Keratinocyte (primary cell): ENCODE results near the gene NTNG2.

ENCODE experiments used
- EZH2 ChIP-seq: IDR thresholded peaks from one replicate; pipeline ENCODE4 v1.6.1; 2012; ENCODE audit warnings: inconsistent platforms, mild to moderate bottlenecking, low read length, moderate library complexity
- TF ChIP-seq, protein P1 (sequence below), 3 experiments: IDR thresholded peaks in 1 of 3; conservative IDR thresholded peaks in 1 of 3; optimal IDR thresholded peaks in 1 of 3; 2 replicates in 2 of 3; 3 replicates in 1 of 3; pipeline versions ENCODE3 to v1.5.1; 2011; ENCODE audit warnings: low read length in 3 of 3, mild to moderate bottlenecking in 3 of 3, moderate library complexity in 2 of 3, control low read depth in 1 of 3, inconsistent platforms in 1 of 3; ENCODE audit not compliant: insufficient read depth in 2 of 3; ENCODE audit errors: extremely low read depth in 1 of 3

DNA sequence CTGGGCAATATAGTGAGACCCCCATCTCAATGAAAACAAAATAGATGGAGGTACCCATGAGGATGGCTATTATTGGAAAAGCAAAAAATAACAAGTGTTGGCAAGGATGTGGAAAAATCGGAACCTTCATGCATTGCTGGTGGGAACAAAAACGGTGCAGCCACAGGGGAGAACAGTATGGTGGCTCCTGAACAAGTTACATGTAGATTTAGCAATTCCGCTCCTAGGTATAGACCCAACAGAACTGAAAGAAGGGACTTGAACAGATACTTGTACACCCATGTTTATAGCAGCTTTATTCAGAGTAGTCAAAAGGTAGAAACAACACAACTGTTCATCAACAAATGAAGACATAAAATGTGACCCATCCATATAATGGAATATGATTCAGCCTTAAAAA, 43.0 kb downstream of the NTNG2 start:
- TF ChIP-seq, protein P1, sequence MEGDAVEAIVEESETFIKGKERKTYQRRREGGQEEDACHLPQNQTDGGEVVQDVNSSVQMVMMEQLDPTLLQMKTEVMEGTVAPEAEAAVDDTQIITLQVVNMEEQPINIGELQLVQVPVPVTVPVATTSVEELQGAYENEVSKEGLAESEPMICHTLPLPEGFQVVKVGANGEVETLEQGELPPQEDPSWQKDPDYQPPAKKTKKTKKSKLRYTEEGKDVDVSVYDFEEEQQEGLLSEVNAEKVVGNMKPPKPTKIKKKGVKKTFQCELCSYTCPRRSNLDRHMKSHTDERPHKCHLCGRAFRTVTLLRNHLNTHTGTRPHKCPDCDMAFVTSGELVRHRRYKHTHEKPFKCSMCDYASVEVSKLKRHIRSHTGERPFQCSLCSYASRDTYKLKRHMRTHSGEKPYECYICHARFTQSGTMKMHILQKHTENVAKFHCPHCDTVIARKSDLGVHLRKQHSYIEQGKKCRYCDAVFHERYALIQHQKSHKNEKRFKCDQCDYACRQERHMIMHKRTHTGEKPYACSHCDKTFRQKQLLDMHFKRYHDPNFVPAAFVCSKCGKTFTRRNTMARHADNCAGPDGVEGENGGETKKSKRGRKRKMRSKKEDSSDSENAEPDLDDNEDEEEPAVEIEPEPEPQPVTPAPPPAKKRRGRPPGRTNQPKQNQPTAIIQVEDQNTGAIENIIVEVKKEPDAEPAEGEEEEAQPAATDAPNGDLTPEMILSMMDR (optimal IDR thresholded peaks at IDR 0.05 in 1 of 3, IDR thresholded peaks at IDR 0.05 in 1 of 3, conservative IDR thresholded peaks at IDR 0.05 in 1 of 3; ENCODE audit: extremely low read depth in 1 of 3, insufficient read depth in 2 of 3, low read length in 3 of 3): no peak
- TF ChIP-seq EZH2: no peak
